HepG2 (cell line): ENCODE measurements around the gene ZNF221.
"Not testable (repeated sequence)": the region's sequence is repeated elsewhere in the genome, so short reads cannot be mapped to it uniquely, and the experiment has no call there.

Experiments used
- EHMT2 ChIP-seq: fragments of 200-600 bp; sonication (generic); IDR thresholded peaks from 2 replicates; pipeline ENCODE4 v1.7.0; 2017; ENCODE audit warnings: antibody characterized with exemption, low read depth, low read length, borderline replicate concordance
- GATAD2A ChIP-seq: IDR thresholded peaks from 2 replicates; pipeline ENCODE4 v1.6.1; 2016
- KDM1A ChIP-seq: IDR thresholded peaks from 2 replicates; pipeline ENCODE4 v1.6.1; 2016; ENCODE audit warnings: missing compliant biosample characterization
- NR3C1 ChIP-seq: sonication (generic); formaldehyde crosslinking; IDR thresholded peaks from 2 replicates; pipeline ENCODE4 v1.4.0; 2020; ENCODE audit warnings: missing genetic modification reagents
- POLR2G ChIP-seq: fragments of 200-400 bp; formaldehyde crosslinking; IDR thresholded peaks from 2 replicates; pipeline ENCODE4 v1.6.1; 2018; ENCODE audit warnings: mild to moderate bottlenecking, low read depth, low read length, moderate library complexity
- RXRA ChIP-seq: sonication (generic); formaldehyde crosslinking; IDR thresholded peaks from 2 replicates; pipeline ENCODE4 v1.5.1; 2020; ENCODE audit warnings: missing genetic modification reagents
- SRSF4 ChIP-seq: fragments of 200-400 bp; formaldehyde crosslinking; IDR thresholded peaks from one replicate; pipeline ENCODE4 v1.6.1; 2018; ENCODE audit warnings: mild to moderate bottlenecking, low read depth, low read length, moderate library complexity; ENCODE audit not compliant: poor library complexity, severe bottlenecking
- ZBTB7B ChIP-seq: sonication (generic); formaldehyde crosslinking; IDR thresholded peaks from 2 replicates; pipeline ENCODE4 v1.4.0; 2020; ENCODE audit warnings: missing genetic modification reagents
- ZNF235 ChIP-seq: sonication (generic); formaldehyde crosslinking; IDR thresholded peaks from 2 replicates; pipeline ENCODE4 v1.8.1; 2023; ENCODE audit warnings: mild to moderate bottlenecking, missing genetic modification reagents, borderline replicate concordance
- TF ChIP-seq, protein P1 (sequence below): sonication (generic); formaldehyde crosslinking; IDR thresholded peaks from 2 replicates; pipeline ENCODE4 v1.4.0; 2020; ENCODE audit warnings: mild to moderate bottlenecking, missing genetic modification reagents
- TF ChIP-seq, protein P2 (sequence below): sonication (generic); formaldehyde crosslinking; IDR thresholded peaks from 2 replicates; pipeline ENCODE4 v1.4.0; 2020; ENCODE audit warnings: mild to moderate bottlenecking, missing genetic modification reagents

DNA sequence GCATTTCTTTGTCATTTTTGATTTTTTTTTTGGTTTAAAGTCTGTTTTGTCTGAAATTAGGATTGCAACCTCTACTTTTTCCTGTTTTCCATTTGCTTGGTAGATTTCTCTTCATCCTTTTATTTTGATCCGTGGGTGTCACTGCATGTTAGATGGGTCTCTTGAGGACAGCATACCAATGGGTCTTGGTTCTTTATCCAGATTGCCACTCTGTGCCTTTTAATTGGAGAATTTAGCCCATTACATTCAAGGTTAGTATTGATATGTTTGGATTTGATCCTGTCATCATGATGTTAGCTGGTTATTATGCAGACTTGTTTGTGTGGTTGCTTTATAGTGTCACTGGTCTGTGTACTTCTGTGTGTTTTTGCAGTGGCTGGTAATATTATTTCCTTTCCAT lies 3.6 kb upstream of the ZNF221 start:
- TF ChIP-seq, protein P1, sequence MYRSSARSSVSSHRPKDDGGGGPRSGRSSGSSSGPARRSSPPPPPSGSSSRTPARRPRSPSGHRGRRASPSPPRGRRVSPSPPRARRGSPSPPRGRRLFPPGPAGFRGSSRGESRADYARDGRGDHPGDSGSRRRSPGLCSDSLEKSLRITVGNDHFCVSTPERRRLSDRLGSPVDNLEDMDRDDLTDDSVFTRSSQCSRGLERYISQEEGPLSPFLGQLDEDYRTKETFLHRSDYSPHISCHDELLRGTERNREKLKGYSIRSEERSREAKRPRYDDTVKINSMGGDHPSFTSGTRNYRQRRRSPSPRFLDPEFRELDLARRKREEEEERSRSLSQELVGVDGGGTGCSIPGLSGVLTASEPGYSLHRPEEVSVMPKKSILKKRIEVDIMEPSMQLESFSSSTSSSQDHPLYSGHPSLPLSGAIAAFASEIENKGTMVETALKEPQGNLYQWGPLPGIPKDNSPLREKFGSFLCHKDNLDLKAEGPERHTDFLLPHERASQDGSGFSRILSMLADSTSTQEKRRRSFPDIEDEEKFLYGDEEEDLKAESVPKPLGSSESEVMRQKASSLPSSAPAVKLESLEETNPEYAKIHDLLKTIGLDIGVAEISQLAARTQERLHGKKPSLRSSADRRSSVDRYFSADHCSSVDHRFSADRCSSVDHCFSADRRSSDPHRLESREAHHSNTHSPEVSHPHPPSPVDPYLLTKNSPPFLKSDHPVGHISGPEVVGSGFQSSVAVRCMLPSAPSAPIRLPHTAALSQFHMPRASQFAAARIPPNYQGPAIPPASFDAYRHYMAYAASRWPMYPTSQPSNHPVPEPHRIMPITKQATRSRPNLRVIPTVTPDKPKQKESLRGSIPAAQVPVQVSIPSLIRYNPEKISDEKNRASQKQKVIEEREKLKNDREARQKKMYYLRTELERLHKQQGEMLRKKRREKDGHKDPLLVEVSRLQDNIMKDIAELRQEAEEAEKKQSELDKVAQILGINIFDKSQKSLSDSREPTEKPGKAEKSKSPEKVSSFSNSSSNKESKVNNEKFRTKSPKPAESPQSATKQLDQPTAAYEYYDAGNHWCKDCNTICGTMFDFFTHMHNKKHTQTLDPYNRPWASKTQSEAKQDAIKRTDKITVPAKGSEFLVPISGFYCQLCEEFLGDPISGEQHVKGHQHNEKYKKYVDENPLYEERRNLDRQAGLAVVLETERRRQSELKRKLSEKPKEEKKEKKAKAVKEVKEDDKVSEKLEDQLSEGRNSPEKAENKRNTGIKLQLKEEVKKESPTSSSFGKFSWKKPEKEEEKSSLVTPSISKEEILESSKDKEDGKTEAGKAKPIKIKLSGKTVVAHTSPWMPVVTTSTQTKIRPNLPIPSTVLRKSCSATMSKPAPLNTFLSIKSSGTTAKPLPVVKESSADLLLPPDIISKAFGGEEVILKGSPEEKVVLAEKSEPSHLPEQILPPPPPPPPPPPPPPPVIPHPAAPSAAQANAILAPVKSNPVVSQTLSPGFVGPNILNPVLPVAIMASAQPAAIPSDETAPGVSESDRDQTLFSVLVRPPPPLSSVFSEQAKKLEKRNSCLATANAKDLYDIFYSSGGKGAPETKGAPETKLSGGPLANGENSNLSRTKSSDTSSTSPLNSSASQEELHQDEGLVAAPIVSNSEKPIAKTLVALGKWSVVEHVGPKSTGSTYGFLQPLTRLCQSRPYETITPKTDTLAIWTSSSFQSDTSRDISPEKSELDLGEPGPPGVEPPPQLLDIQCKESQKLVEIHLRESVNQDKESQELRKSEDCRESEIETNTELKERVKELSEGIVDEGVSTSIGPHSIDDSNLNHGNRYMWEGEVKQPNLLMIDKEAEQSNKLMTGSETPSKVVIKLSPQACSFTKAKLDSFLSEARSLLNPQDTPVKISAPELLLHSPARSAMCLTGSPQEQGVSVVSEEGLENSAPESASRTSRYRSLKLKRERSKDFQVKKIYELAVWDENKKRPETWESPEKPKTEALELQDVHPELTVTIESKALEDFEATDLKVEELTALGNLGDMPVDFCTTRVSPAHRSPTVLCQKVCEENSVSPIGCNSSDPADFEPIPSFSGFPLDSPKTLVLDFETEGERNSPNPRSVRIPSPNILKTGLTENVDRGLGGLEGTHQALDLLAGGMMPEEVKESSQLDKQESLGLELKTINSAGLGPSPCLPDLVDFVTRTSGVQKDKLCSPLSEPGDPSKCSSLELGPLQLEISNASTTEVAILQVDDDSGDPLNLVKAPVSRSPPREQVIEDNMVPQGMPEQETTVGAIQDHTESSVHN (CRISPR knock-in tag), result not testable (repeated sequence)
- TF ChIP-seq ZBTB7B; POLR2G; GATAD2A (CRISPR knock-in tag); SRSF4; RXRA (CRISPR knock-in tag); ZNF235 (CRISPR knock-in tag); KDM1A; EHMT2; NR3C1 (CRISPR knock-in tag): not testable (repeated sequence)
- TF ChIP-seq, protein P2, sequence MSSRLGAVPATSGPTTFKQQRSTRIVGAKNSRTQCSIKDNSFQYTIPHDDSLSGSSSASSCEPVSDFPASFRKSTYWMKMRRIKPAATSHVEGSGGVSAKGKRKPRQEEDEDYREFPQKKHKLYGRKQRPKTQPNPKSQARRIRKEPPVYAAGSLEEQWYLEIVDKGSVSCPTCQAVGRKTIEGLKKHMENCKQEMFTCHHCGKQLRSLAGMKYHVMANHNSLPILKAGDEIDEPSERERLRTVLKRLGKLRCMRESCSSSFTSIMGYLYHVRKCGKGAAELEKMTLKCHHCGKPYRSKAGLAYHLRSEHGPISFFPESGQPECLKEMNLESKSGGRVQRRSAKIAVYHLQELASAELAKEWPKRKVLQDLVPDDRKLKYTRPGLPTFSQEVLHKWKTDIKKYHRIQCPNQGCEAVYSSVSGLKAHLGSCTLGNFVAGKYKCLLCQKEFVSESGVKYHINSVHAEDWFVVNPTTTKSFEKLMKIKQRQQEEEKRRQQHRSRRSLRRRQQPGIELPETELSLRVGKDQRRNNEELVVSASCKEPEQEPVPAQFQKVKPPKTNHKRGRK, result not testable (repeated sequence)
